BE2C (cell line): ENCODE measurements around the gene MYO1G.
A peak's percentile ranks its signal among the peaks of the same experiment; 100 is the strongest.

Experiments
- DNase-seq: peaks from one replicate; pipeline ENCODE4 v3.0.0-alpha.2; 2020
- H3K27me3 ChIP-seq: fragments of 250-450 bp; sonication (Bioruptor Pico); 2 replicates; pipeline ENCODE4 v1.5.1; 2020; ENCODE audit warnings: mild to moderate bottlenecking
- H3K36me3 ChIP-seq: fragments of 250-450 bp; sonication (Bioruptor Pico); 2 replicates; pipeline ENCODE4 v1.5.1; 2020; ENCODE audit warnings: mild to moderate bottlenecking
- H3K4me1 ChIP-seq: fragments of 250-450 bp; sonication (Bioruptor Pico); 2 replicates; pipeline ENCODE4 v1.5.1; 2020
- H3K4me3 ChIP-seq: 2 replicates; pipeline ENCODE4 v1.5.1; 2011; ENCODE audit warnings: low read depth, low read length
- H3K9me3 ChIP-seq: fragments of 250-450 bp; sonication (Bioruptor Pico); 2 replicates; pipeline ENCODE4 v1.5.1; 2020
- TF ChIP-seq, protein P1 (sequence below): IDR thresholded peaks from 2 replicates; pipeline ENCODE4 v1.5.1; 2012; ENCODE audit warnings: mild to moderate bottlenecking, low read depth, low read length

The MYO1G gene

DNA sequence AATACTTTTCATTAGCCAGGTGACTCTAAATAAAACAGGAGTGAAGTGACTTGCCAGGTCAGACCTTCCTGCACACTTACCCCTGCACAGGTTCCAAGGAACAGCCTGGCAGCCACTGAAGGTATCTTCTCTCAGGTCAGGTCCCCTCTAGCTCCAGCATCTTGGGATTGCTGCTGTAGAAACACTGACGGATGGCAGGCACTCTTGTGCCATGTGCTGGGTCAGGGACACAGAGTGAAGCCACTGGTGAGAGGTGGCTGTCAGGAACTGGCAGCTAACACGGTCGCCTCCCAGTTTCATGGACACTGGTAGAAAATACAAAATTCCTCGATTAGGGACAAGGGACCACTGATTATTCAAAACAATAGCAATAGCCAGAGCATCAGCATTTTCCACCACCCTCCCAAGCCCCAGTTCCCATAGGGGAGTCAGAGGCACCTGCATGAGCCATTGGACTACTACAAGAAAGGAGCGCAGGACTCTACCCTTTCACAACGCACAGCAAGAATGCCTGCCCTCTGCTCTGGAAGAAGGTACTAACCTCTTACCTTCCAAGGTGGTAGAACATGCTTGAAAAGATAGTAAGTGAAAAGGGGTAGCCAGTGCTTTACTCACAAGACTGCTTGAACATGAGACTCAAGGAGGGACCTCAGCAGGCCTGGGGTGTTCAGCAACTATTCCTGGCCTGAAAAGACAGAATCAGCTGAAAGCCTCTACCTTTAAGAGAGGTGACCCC is 5.1 kb upstream of the MYO1G start:
- peak overlapping the region; percentile 100 for H3K4me3 ChIP-seq
- no peaks in the 10 kb centered on the region for H3K9me3 ChIP-seq
- TF ChIP-seq, protein P1, sequence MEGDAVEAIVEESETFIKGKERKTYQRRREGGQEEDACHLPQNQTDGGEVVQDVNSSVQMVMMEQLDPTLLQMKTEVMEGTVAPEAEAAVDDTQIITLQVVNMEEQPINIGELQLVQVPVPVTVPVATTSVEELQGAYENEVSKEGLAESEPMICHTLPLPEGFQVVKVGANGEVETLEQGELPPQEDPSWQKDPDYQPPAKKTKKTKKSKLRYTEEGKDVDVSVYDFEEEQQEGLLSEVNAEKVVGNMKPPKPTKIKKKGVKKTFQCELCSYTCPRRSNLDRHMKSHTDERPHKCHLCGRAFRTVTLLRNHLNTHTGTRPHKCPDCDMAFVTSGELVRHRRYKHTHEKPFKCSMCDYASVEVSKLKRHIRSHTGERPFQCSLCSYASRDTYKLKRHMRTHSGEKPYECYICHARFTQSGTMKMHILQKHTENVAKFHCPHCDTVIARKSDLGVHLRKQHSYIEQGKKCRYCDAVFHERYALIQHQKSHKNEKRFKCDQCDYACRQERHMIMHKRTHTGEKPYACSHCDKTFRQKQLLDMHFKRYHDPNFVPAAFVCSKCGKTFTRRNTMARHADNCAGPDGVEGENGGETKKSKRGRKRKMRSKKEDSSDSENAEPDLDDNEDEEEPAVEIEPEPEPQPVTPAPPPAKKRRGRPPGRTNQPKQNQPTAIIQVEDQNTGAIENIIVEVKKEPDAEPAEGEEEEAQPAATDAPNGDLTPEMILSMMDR = no peak
- peaks cover 4% of the 10 kb centered on the region; the same call in 1 of the 2 replicates for H3K4me1 ChIP-seq
- H3K36me3 ChIP-seq = peaks cover 54% of the 10 kb centered on the region
- no peaks in the 10 kb centered on the region for H3K27me3 ChIP-seq
- no peak for DNase-seq

DNA sequence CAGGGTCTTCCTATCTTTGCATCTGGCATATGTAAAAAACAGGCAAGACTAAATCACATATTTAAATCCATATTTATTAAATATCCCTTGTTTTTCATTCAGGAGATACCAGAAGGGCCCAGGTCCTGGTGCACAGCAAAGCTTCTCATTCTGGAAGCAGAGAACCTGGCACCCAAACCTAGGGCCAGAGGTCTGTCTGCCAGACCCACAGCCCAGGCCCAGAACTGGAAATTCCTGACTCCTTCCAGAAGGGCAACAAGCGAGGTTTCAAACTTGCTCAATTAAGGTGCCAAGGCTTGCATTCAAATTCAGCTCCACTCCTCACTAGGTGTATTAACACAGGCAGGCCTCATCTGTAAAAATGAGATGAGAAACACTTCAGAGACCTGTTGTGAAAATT is 4.2 kb upstream of the MYO1G start:
- H3K36me3 ChIP-seq = peaks cover 56% of the 10 kb centered on the region
- no peak overlapping the region for H3K4me3 ChIP-seq
- DNase-seq = no peak
- H3K9me3 ChIP-seq = no peaks in the 10 kb centered on the region
- H3K4me1 ChIP-seq = peaks cover 6% of the 10 kb centered on the region
- TF ChIP-seq, protein P1 = no peak
- no peaks in the 10 kb centered on the region for H3K27me3 ChIP-seq

DNA sequence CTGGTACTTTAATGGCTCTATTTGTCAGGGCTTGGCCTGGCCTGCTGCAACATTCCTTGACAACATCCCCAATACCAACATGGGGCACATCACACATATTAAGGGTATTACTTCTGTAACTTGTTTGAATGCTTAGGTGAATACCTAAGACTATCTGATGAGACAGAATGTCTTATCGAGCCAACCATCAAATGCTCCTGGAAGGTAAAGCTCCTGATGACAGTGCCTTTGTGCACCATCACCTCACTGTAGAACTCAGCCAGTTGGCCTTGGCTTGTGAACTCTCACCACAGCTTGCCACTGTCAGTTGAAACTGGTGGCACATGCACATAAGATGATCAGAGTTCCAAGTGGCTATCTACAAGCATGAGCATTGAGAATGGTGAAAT is 3.7 kb upstream of the MYO1G start:
- Histone ChIP-seq H3K4me3 (no peak overlapping the region), H3K4me1 (peaks cover 8% of the 10 kb centered on the region)

DNA sequence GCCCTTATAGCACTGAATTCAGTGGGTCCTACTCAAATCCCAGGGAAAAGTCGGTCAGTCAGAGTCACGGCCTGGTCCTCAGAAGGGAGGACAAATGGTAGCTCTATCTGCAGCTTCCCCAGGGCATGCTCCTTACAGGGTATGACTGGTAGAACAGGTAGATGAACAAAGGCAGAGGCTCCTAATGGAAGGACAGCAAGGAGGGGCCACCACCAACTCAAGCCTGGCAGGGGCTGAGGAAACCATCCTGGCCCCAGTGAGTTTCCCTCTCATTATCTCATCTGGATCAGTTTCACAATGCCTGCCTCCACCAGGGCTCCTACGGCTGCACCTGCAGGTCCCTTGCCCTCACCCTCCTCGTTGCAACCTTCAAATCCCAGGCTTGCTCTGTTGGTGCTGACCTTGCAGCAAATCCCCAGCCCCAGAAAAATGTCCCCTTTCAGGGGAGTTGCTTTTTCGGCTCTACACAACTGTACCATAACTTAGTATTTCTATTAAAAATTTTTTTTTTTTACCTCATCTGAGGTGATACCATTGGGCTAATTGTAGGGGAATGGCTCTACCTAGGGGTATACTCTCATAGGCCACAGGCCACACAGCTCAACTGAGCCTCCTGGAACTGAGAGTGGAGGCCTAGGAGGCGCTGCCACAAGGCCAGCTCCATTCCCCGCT is 2.4 kb upstream of the MYO1G start:
- Histone ChIP-seq H3K27me3 (no peaks in the 10 kb centered on the region), H3K36me3 (peaks cover 56% of the 10 kb centered on the region), H3K4me1 (peaks cover 8% of the 10 kb centered on the region), H3K4me3 (no peak overlapping the region), H3K9me3 (no peaks in the 10 kb centered on the region)
- TF ChIP-seq, protein P1 = no peak
- DNase-seq = no peak

More for the DNA sequence above, 3.7 kb upstream of the MYO1G start:
- DNase-seq = no peak
- H3K36me3 ChIP-seq = peaks cover 56% of the 10 kb centered on the region
- H3K27me3 ChIP-seq = no peaks in the 10 kb centered on the region
- TF ChIP-seq, protein P1 = no peak
- no peaks in the 10 kb centered on the region for H3K9me3 ChIP-seq

DNA sequence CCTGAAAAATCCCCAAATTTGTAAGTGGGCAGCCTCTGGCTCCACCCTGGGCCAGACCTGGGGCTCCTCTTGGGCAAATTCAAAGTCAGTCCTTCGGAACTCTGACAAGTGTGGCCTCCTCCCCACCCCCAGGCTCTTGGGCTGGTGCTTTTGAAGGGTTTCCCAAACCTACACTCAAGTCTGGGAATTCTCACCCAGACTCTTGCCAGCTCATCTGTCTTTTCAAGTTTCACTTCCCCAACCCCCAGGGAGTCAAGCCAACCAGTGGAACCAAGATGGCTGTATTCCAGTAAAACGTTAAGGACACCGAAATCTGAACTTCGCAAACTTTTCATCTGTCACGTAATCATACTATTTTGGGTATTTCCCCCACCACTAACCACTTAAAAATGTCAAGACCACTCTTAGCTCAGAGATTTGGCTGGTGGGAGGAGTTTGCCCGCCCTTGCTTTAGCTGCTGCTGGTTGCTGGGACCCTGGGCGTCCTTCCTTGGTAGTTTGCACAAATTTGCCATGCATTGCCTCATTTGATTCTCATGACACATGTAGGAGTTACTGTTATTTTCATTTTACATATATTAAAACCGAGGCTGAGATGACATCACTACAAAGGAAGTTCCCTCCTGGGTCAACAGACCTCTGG is 1.7 kb upstream of the MYO1G start:
- peaks cover 8% of the 10 kb centered on the region for H3K4me1 ChIP-seq
- no peak for DNase-seq
- TF ChIP-seq, protein P1 = no peak
- no peak overlapping the region for H3K4me3 ChIP-seq
- H3K9me3 ChIP-seq = no peaks in the 10 kb centered on the region
- H3K36me3 ChIP-seq = peaks cover 50% of the 10 kb centered on the region
- no peaks in the 10 kb centered on the region for H3K27me3 ChIP-seq
